Nucleus accumbens (tissue), 56 donors: ENCODE data around the gene CYSRT1.

ENCODE experiments used
- DNase-seq, 56 donors: peaks; one replicate each; lab custom pipeline; 2025; lab: John Stamatoyannopoulos, UW

The CYSRT1 gene

GRCh38 chr9:137222190-137223077 is 2.5 kb upstream of the CYSRT1 start, which contains the start of gene RNF208:
Gene RNF208 (minus strand): TSS chr9:137222240. CDS start chr9:137221212, 1,028 bp downstream.
- peak in 11 of 56 donors; percentile 13 to 63 (median 36) for DNase-seq

GRCh38 chr9:137223078-137223970 is 1.6 kb upstream of the CYSRT1 start:
- DNase-seq: peak; percentile 60 to 99 (median 96)

- no peak for DNase-seq
Observed at GRCh38 chr9:137225699-137226331, 841 bp downstream of the CYSRT1 start.

- DNase-seq: no peak
Observed at GRCh38 chr9:137226338-137227053, 1.5 kb downstream of the CYSRT1 start.

GRCh38 chr9:137227054-137227852 is 2.3 kb downstream of the CYSRT1 start, which contains the start of gene RNF224:
Gene RNF224 (plus strand): TSS chr9:137227502. CDS start chr9:137228336, 834 bp downstream.
- DNase-seq: peak in 45 of 56 donors; percentile 2 to 80 (median 35)

GRCh38 chr9:137227853-137228505 is 3.0 kb downstream of the CYSRT1 start:
- no peak for DNase-seq

- DNase-seq: no peak
Observed at GRCh38 chr9:137228506-137228967, 3.6 kb downstream of the CYSRT1 start.

GRCh38 chr9:137228968-137229896 is 4.3 kb downstream of the CYSRT1 start:
- no peak for DNase-seq

- no peak for DNase-seq
Observed at GRCh38 chr9:137229903-137230704, 5.1 kb downstream of the CYSRT1 start.

GRCh38 chr9:137230705-137231371 is 5.9 kb downstream of the CYSRT1 start, which contains the start of gene SLC34A3:
Gene SLC34A3 (plus strand): TSS chr9:137230901. CDS start chr9:137231703, 802 bp downstream.
- no peak for DNase-seq

GRCh38 chr9:137231372-137232039 is 6.5 kb downstream of the CYSRT1 start:
- DNase-seq: no peak

GRCh38 chr9:137232101-137232500 is 7.1 kb downstream of the CYSRT1 start:
- no peak for DNase-seq

- DNase-seq: no peak
Observed at GRCh38 chr9:137232510-137232909, 7.5 kb downstream of the CYSRT1 start.

- no peak for DNase-seq
Observed at GRCh38 chr9:137233143-137233980, 8.4 kb downstream of the CYSRT1 start.
